Stomach (tissue), 9 donors: Measurements from ENCODE around the gene TCEA2. TPM values are rescaled to one million over a fixed set of nuclear protein-coding genes. Genes with fewer than 3 reads are reported as not detected.

Source experiments
- DNase-seq, 2 donors: peaks; one replicate each; pipeline versions ENCODE4 v3.0.0 to v3.0.0-alpha.2; 2013 to 2019
- H3K27ac ChIP-seq, 5 donors: fragments of 200-600 bp in 4 of 5; sonication (generic) in 4 of 5; one replicate each; pipeline ENCODE4 v1.5.1; 2013 to 2019; ENCODE audit warnings: mild to moderate bottlenecking in 1 of 5, moderate library complexity in 1 of 5
- H3K27me3 ChIP-seq, 3 donors: fragments of 200-600 bp; sonication (generic); one replicate each; pipeline ENCODE4 v1.5.1; 2017 to 2019; ENCODE audit warnings: mixed run types in 1 of 3
- H3K36me3 ChIP-seq, 4 donors: fragments of 200-600 bp; sonication (generic); 1 replicate in 3 of 4; 2 replicates in 1 of 4; pipeline ENCODE4 v1.5.1; 2016 to 2019
- H3K4me1 ChIP-seq, 4 donors: fragments of 200-600 bp; sonication (generic); one replicate each; pipeline ENCODE4 v1.5.1; 2016 to 2019
- H3K4me3 ChIP-seq, 4 donors: fragments of 200-600 bp; sonication (generic) in 3 of 4; one replicate each; pipeline ENCODE4 v1.5.1; 2016 to 2019; ENCODE audit warnings: mild to moderate bottlenecking in 1 of 4
- H3K9me3 ChIP-seq, 4 donors: fragments of 200-600 bp; sonication (generic); one replicate each; pipeline ENCODE4 v1.5.1; 2016 to 2019
- CTCF ChIP-seq, 7 experiments: fragments of 450-650 bp in 4 of 7; fragments of 200-600 bp in 3 of 7; sonication (generic) in 3 of 7; IDR thresholded peaks; one replicate each; pipeline ENCODE4 v1.5.1; 2016 to 2019; ENCODE audit warnings: antibody characterized with exemption in 7 of 7, control low read depth in 2 of 7, mild to moderate bottlenecking in 1 of 7
- EP300 ChIP-seq: sonication (generic); formaldehyde crosslinking; IDR thresholded peaks from one replicate; pipeline ENCODE4 v1.6.1; 2017; ENCODE audit warnings: antibody characterized with exemption
- POLR2A ChIP-seq, 4 donors: fragments of 450-650 bp; IDR thresholded peaks; one replicate each; pipeline ENCODE4 v1.6.1; 2016; ENCODE audit warnings: antibody characterized with exemption in 4 of 4, control low read depth in 2 of 4, mild to moderate bottlenecking in 1 of 4, moderate library complexity in 1 of 4
- POLR2AphosphoS5 ChIP-seq, 3 donors: sonication (generic); formaldehyde crosslinking; IDR thresholded peaks; one replicate each; pipeline ENCODE4 v1.6.1; 2016; ENCODE audit warnings: antibody characterized with exemption in 3 of 3
- WGBS, 5 donors: extraction: QIAGEN DNeasy Blood & Tissue Kit in 3 of 5; methylation state at CpG; one replicate each; pipeline versions ENCODE4 v1.1.5 to v1.1.7; 2013 to 2018; 5-methylcytosine and 5-hydroxymethylcytosine counted together
- intact Hi-C: fragments of 100-400 bp; cut with DNase I; formaldehyde crosslinking; loops from one replicate; pipeline ENCODE4 v1.15.1; 2023; ENCODE audit warnings: low total_unique reads
- polyA plus RNA-seq, 3 donors: library from polyadenylated mRNA; stranded (reverse); fragments of 200-250 nt; gene quantifications; one replicate each; pipeline ENCODE4 v1.2.3, GENCODE V29; 2013
- total RNA-seq, 5 donors: library from RNA; depleted of rRNA; stranded (reverse); fragments of >200 nt; gene quantifications; one replicate each; pipeline versions ENCODE4 v1.1.0 to v1.2.3, GENCODE V29; 2014 to 2016
- donor health status: healthy with polysubstance abuse.
- donor health status: Bipolar disorder and iron deficiency.
- donor health status: healthy.

Gene TCEA2
- total and polyA plus RNA-seq, 8 donors: 3.1 to 35.5 (median 26.0) TPM

- TF ChIP-seq POLR2A (IDR thresholded peaks at IDR 0.05): no peak
- TF ChIP-seq EP300: no peak
- no peak for TF ChIP-seq CTCF (IDR thresholded peaks at IDR 0.05)
- TF ChIP-seq POLR2AphosphoS5 (IDR thresholded peaks at IDR 0.05): no peak
- intact Hi-C loops: no loop called here
- DNase-seq: peak in 1 of 2 donors; percentile 55
- peaks cover 0 to 8% (median 5%) of the 10 kb centered on the region in 4 donors for H3K36me3 ChIP-seq
- peaks cover 31 to 55% (median 37%) of the 10 kb centered on the region in 4 donors for H3K4me1 ChIP-seq
- 33 to 48% (median 36%) methylated on average over 4 to 5 of the region's 5 CpGs for WGBS, 5 donors
- H3K9me3 ChIP-seq: no peaks in the 10 kb centered on the region
- no peak overlapping the region for H3K4me3 ChIP-seq
- no peak overlapping the region for H3K27ac ChIP-seq
- H3K27me3 ChIP-seq: no peaks in the 10 kb centered on the region
Observed at GRCh38 chr20:64065974-64066343, 3.0 kb downstream of the TCEA2 start.

DNA sequence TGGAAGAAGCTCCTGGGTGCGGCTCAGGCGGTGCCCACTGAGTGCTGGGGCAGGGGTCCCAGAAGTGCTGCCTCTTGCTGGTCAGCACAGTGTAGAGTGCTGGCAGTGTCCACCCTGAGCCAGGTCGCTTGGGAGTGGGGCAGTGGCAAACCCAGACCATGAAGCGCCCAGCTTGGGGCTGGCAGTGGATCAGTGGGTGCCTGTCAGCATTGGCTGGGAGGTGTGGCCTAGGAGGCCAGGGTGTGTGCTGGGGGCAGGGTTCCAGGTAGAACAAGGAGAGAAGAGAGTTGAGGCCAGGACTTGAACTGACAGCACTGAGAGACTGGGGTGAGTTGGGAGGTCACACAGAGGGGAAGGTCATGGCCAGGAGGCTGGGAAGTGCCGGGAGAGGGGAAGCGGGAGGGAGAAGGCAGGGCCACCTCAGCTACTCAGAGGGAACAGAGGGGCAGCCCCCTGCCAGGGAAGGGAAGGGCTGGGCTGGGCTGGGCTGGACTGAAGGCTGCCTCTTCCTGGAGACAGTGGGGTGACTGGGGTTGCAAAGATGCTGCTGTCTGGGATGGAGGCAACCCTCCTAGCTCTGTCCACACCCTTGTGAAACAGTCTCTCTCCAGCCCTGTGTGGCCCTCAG, 4.1 kb downstream of the TCEA2 start:
- Histone ChIP-seq H3K9me3 (no peaks in the 10 kb centered on the region), H3K27ac (no peak overlapping the region), H3K4me1 (peaks cover 31 to 53% (median 36%) of the 10 kb centered on the region in 4 donors), H3K36me3 (peaks cover 0 to 18% (median 14%) of the 10 kb centered on the region in 4 donors), H3K4me3 (no peak overlapping the region), H3K27me3 (no peaks in the 10 kb centered on the region)
- TF ChIP-seq CTCF (IDR thresholded peaks at IDR 0.05) (no peak), EP300 (no peak), POLR2AphosphoS5 (IDR thresholded peaks at IDR 0.05) (no peak), POLR2A (IDR thresholded peaks at IDR 0.05) (no peak)
- 78 to 91% (median 80%) methylated on average over 6 of the region's 6 CpGs for WGBS, 5 donors
- intact Hi-C loops: no loop called here
- DNase-seq: no peak

- intact Hi-C loops: no loop called here
- peaks cover 25 to 46% (median 29%) of the 10 kb centered on the region in 4 donors for H3K4me1 ChIP-seq
- H3K27me3 ChIP-seq: no peaks in the 10 kb centered on the region
- no peaks in the 10 kb centered on the region for H3K9me3 ChIP-seq
- no peak for DNase-seq
- H3K36me3 ChIP-seq: peaks cover 0 to 25% (median 21%) of the 10 kb centered on the region in 4 donors
- H3K4me3 ChIP-seq: no peak overlapping the region
- TF ChIP-seq EP300 (no peak), POLR2AphosphoS5 (IDR thresholded peaks at IDR 0.05) (no peak), CTCF (IDR thresholded peaks at IDR 0.05) (no peak), POLR2A (IDR thresholded peaks at IDR 0.05) (no peak)
- no peak overlapping the region for H3K27ac ChIP-seq
- WGBS, 5 donors: 58 to 81% (median 76%) methylated on average over 9 to 12 of the region's 12 CpGs
Observed at GRCh38 chr20:64067733-64068307, 4.8 kb downstream of the TCEA2 start.

- Histone ChIP-seq H3K27ac (no peak overlapping the region), H3K4me1 (peaks cover 22 to 43% (median 25%) of the 10 kb centered on the region in 4 donors), H3K4me3 (no peak overlapping the region), H3K27me3 (no peaks in the 10 kb centered on the region), H3K9me3 (no peaks in the 10 kb centered on the region), H3K36me3 (peaks cover 4 to 33% (median 29%) of the 10 kb centered on the region in 4 donors)
- 74 to 80% (median 76%) methylated on average over 9 to 12 of the region's 12 CpGs for WGBS, 5 donors
- intact Hi-C loops: no loop called here
- TF ChIP-seq CTCF (IDR thresholded peaks at IDR 0.05) (no peak), EP300 (no peak), POLR2AphosphoS5 (IDR thresholded peaks at IDR 0.05) (no peak), POLR2A (IDR thresholded peaks at IDR 0.05) (no peak)
- DNase-seq: no peak
Observed at GRCh38 chr20:64068386-64069208, 5.6 kb downstream of the TCEA2 start.
